LNCAP (cell line): ENCODE measurements around the gene SAXO2.

Experiments used
- CTCF ChIP-seq: fragments of 450-650 bp; IDR thresholded peaks from 2 replicates; pipeline ENCODE4 v1.5.1; 2017; ENCODE audit warnings: mild to moderate bottlenecking

SAXO2 gene

GRCh38 chr15:82262422-82263026 lies at the start of gene SAXO2, which contains the start of gene EFL1:
SAXO2 (plus strand) TSS chr15:82262818; CDS start chr15:82262880, 62 bp downstream.
EFL1 (minus strand) TSS chr15:82262734; CDS start chr15:82261778, 956 bp downstream.
- TF ChIP-seq CTCF: no peak

DNA sequence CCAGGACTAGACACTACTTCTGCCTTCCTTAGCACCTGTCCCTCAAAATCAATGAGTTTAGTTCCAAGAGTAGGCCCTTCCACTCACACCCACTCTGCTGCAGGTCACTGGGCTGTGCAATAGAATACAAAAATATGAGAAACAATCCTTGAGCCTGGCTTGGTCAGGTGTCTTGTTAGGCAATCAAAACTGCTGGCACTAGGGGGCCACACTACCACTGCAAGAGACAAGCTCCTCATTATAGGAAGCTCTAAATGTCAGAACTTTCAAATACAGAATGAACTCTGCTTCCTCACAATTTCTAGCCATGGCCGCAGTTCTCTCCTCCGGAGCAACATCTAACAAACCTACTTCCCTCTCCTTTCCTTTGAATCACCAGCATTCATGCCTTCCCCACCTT lies 41.1 kb upstream of the SAXO2 start:
- TF ChIP-seq CTCF: peak; percentile 32; the same call in 1 of the 2 replicates

DNA sequence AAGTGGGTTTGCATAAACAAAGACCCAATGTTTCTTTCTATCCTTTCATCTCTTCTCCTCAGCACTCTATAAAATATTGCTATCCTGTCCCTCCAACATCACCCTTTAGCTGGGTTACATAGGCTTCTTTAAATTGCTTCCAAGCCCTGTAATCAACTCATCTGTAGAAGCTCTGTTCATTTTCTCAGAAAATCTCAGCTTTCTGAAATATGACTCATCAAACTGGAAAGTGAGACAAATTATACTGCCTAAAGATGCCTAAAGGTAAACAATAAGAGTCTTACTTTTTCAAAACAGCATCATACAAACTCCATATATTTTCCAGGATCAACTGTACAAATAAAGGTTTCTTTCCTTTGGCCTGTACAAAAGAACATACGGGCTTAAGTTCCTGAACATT lies 33.9 kb upstream of the SAXO2 start:
- TF ChIP-seq CTCF: no peak

DNA sequence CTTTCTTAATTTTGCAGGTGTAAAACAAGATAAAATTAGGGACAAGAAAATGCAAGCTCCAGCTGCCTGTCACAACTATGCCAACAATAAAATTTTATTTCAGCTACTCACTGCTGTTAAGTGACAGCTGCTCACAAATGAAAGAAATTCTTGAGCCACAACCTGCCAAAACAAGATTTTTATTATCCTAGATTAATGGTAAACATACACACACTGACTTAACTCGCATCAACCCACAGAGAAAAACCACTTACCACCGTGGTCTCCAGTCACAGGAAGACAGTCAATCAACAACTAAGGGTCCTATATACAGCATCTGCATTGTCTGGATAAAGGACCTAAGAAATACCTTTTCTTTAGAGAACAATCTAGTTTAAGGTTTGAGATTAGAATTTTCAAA lies 31.4 kb upstream of the SAXO2 start:
- TF ChIP-seq CTCF: no peak

DNA sequence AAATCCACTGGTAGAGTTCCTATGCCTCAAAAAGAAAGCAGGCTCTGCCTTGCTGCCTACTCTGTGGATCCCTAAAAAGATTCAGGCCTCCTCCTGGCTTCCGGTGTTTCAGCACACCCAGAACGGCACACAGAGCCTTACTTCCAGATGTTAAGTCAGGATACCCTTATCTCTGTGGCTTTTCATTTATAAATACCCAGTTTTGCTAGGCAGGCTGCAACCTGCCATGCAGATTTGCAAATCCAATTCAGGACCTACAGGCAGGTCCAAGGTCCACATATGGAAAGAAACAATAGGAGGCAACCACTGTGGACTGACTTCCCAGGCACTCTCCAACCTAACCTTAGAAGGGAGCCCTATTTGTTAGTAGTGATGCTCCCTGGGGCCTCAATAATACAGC lies 30.8 kb upstream of the SAXO2 start:
- TF ChIP-seq CTCF: no peak

DNA sequence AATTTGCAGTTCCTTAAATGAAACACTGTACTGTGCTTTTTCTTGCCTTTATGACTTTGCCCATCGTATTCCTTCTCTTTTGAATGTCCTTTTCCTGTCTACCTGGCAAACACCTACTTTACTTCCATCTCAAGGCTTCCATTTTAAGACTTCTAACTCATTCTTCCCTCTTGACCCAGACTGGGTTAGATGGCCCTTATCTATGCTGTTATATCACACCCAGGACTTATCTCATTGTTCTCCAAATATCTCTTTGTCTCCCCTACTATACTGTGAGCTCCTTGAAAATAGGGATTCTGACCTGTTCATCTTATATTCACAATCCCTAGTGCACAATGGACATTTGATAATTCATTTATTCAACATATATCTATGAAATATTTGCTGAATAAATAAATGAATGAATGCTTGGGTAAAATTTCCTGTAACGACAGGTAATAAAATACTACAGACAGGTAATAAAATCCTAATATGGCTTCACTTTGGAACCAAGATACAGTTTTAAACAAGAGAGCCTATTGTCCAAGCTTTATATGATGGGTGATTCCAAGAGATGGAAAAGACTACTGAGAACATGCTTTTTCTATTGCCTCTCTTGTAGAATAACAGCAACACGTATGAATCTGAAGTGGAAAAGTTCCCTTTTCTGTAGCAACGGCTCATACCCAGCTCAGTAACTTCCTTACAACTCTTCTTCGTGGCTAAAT lies 22.8 kb upstream of the SAXO2 start:
- no peak for TF ChIP-seq CTCF

DNA sequence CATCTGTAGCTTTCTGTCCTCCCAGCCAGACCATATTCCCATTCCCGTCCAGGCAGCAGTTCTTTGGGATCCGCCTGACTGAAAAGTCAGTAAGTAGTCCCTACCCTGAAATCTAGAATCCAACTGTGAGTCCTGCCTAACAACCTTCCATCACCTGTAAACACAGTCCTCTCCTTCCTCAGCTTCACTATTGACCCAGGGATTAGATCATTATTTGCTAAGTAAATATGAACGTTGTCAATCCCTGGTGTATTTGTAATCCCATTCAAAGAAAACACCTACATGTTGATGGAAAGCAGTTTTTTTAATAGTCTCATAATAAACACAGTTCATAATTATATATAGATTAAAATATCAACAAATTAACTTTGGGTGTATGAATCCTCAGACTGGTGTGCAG lies 732 bp downstream of the SAXO2 start:
- TF ChIP-seq CTCF: no peak
